HepG2 (cell line): ENCODE measurements around the gene AHNAK. TPM values are rescaled to one million over a fixed set of nuclear protein-coding genes. Genes with fewer than 3 reads are reported as not detected.
A peak's percentile ranks its signal among the peaks of the same experiment; 100 is the strongest.

Source experiments
- ADNP ChIP-seq: sonication (generic); formaldehyde crosslinking; IDR thresholded peaks from 2 replicates; pipeline ENCODE4 v1.4.0; 2020; ENCODE audit warnings: missing genetic modification reagents
- AGO2 ChIP-seq: fragments of 200-400 bp; formaldehyde crosslinking; optimal IDR thresholded peaks from 2 replicates; pipeline ENCODE3; 2017; ENCODE audit warnings: mild to moderate bottlenecking, low read depth, low read length, moderate library complexity
- AHR ChIP-seq: IDR thresholded peaks from 2 replicates; pipeline ENCODE4 v1.6.1; 2018; ENCODE audit warnings: missing genetic modification reagents, missing compliant biosample characterization
- ERF ChIP-seq: IDR thresholded peaks from 2 replicates; pipeline ENCODE4 v1.6.1; 2018; ENCODE audit warnings: missing biosample characterization, missing genetic modification reagents
- GLI4 ChIP-seq: sonication (generic); formaldehyde crosslinking; IDR thresholded peaks from 2 replicates; pipeline ENCODE4 v1.5.1; 2020; ENCODE audit warnings: missing genetic modification reagents, mild to moderate bottlenecking, moderate library complexity, borderline replicate concordance
- HES4 ChIP-seq: sonication (generic); formaldehyde crosslinking; IDR thresholded peaks from 2 replicates; pipeline ENCODE4 v1.9.0; 2021; ENCODE audit warnings: mild to moderate bottlenecking, missing genetic modification reagents, borderline replicate concordance
- HNRNPL ChIP-seq: fragments of 200-400 bp; formaldehyde crosslinking; IDR thresholded peaks from 2 replicates; pipeline ENCODE4 v1.6.1; 2017; ENCODE audit warnings: mild to moderate bottlenecking, low read depth, low read length
- IRF9 ChIP-seq: sonication (generic); formaldehyde crosslinking; IDR thresholded peaks from 2 replicates; pipeline ENCODE4 v1.8.0; 2022; ENCODE audit warnings: missing genetic modification reagents, mild to moderate bottlenecking, borderline replicate concordance
- MED1 ChIP-seq: sonication (generic); formaldehyde crosslinking; IDR thresholded peaks from 2 replicates; pipeline ENCODE4 v1.4.0; 2020; ENCODE audit warnings: missing genetic modification reagents
- MNT ChIP-seq: fragments of 450-650 bp; IDR thresholded peaks from 2 replicates; pipeline ENCODE4 v1.6.1; 2016
- NR1H2 ChIP-seq: sonication (generic); formaldehyde crosslinking; IDR thresholded peaks from 2 replicates; pipeline ENCODE4 v1.8.1; 2022; ENCODE audit warnings: low read depth, missing genetic modification reagents, borderline replicate concordance
- PHF20 ChIP-seq: sonication (generic); formaldehyde crosslinking; IDR thresholded peaks from 2 replicates; pipeline ENCODE4 v1.5.0; 2020; ENCODE audit warnings: mild to moderate bottlenecking, missing genetic modification reagents
- PHF21A ChIP-seq: sonication (generic); formaldehyde crosslinking; IDR thresholded peaks from 2 replicates; pipeline ENCODE4 v1.5.0; 2020; ENCODE audit warnings: mild to moderate bottlenecking, missing genetic modification reagents
- POLR2A ChIP-seq, 2 experiments: IDR thresholded peaks; 2 replicates each; pipeline ENCODE4 v1.6.1; 2011; ENCODE audit warnings: low read depth in 2 of 2, low read length in 2 of 2, mild to moderate bottlenecking in 1 of 2, moderate library complexity in 1 of 2; ENCODE audit not compliant: insufficient read depth in 1 of 2
- SAP130 ChIP-seq: IDR thresholded peaks from 2 replicates; pipeline ENCODE4 v1.6.1; 2016; ENCODE audit warnings: low read depth
- ZMAT5 ChIP-seq: sonication (generic); formaldehyde crosslinking; IDR thresholded peaks from 2 replicates; pipeline ENCODE4 v1.5.0; 2020; ENCODE audit warnings: mild to moderate bottlenecking, low read depth, missing genetic modification reagents, borderline replicate concordance
- ZNF121 ChIP-seq: sonication (generic); formaldehyde crosslinking; IDR thresholded peaks from 2 replicates; pipeline ENCODE4 v1.5.0; 2020; ENCODE audit warnings: mild to moderate bottlenecking, missing genetic modification reagents
- ZNF280B ChIP-seq: sonication (generic); formaldehyde crosslinking; IDR thresholded peaks from 2 replicates; pipeline ENCODE4 v1.5.0; 2020; ENCODE audit warnings: missing genetic modification reagents, mild to moderate bottlenecking, borderline replicate concordance
- ZNF451 ChIP-seq: sonication (generic); formaldehyde crosslinking; IDR thresholded peaks from 2 replicates; pipeline ENCODE4 v1.5.0; 2020; ENCODE audit warnings: mild to moderate bottlenecking, missing genetic modification reagents
- ZNF710 ChIP-seq: sonication (generic); formaldehyde crosslinking; IDR thresholded peaks from 2 replicates; pipeline ENCODE4 v1.5.0; 2020; ENCODE audit warnings: mild to moderate bottlenecking, missing genetic modification reagents, borderline replicate concordance
- ZNF740 ChIP-seq: sonication (generic); formaldehyde crosslinking; IDR thresholded peaks from 2 replicates; pipeline ENCODE4 v1.4.0; 2020; ENCODE audit warnings: missing genetic modification reagents
- ZNF772 ChIP-seq: sonication (generic); formaldehyde crosslinking; IDR thresholded peaks from 2 replicates; pipeline ENCODE4 v1.5.0; 2020; ENCODE audit warnings: mild to moderate bottlenecking, missing genetic modification reagents
- polyA plus RNA-seq, 8 experiments: library from polyadenylated mRNA; depleted of rRNA in 3 of 8; stranded (reverse) in 7 of 8; unstranded in 1 of 8; fragments of >200 nt; fragmentation: Illumina TruSeq in 4 of 8; extraction: Trizol in 4 of 8; gene quantifications; 2 replicates each; pipeline versions ENCODE4 v1.2.1 to v1.2.3, GENCODE V29; 2011 to 2016; ENCODE audit warnings: low read depth in 4 of 8, missing spikeins in 1 of 8, mixed read lengths in 1 of 8; ENCODE audit not compliant: insufficient read depth in 1 of 8
- total RNA-seq, 5 experiments: library from RNA; depleted of rRNA; stranded (reverse); fragments of >200 nt; fragmentation: Illumina TruSeq; extraction: Trizol; gene quantifications; 2 replicates each; pipeline ENCODE4 v1.2.3, GENCODE V29; 2016; ENCODE audit warnings: low read depth in 1 of 5

AHNAK gene
- total and polyA plus RNA-seq, 2 of the 13 experiments (the other 11 are each of a cell fraction or from before 2014, with no cell fraction given) = 23.4 to 25.0 TPM

- TF ChIP-seq ZNF280B = 0 out of 2 replicates have a peak, but pooled peaks have one; percentile 18
- TF ChIP-seq MNT = no peak
- TF ChIP-seq IRF9 = 0 out of 2 replicates have a peak, but pooled peaks have one; percentile 40
- no peak for TF ChIP-seq ZMAT5
- TF ChIP-seq PHF20 (CRISPR knock-in tag) = 0 out of 2 replicates have a peak, but pooled peaks have one; percentile 34
- peak; percentile 35; the same call in 1 of the 2 replicates for TF ChIP-seq ZNF740 (CRISPR knock-in tag)
- TF ChIP-seq HNRNPL = no peak
- 0 out of 2 replicates have a peak, but pooled peaks have one; percentile 8 for TF ChIP-seq ZNF772
- TF ChIP-seq MED1 = peak; percentile 23; the same call in 1 of the 2 replicates
- peak in 1 of 2 experiments; percentile 56; a peak in 2 of 4 replicates for TF ChIP-seq POLR2A (IDR thresholded peaks at IDR 0.05; ENCODE audit: insufficient read depth in 1 of 2, low read depth in 2 of 2, low read length in 2 of 2)
- TF ChIP-seq ZNF710 (CRISPR knock-in tag) = peak; percentile 27; the same call in 1 of the 2 replicates
- TF ChIP-seq ZNF451 (CRISPR knock-in tag) = peak; percentile 81
- 0 out of 2 replicates have a peak, but pooled peaks have one; percentile 42 for TF ChIP-seq GLI4 (CRISPR knock-in tag)
- 0 out of 2 replicates have a peak, but pooled peaks have one; percentile 78 for TF ChIP-seq AHR (CRISPR knock-in tag)
- no peak for TF ChIP-seq ADNP
- 0 out of 2 replicates have a peak, but pooled peaks have one; percentile 20 for TF ChIP-seq ZNF121 (CRISPR knock-in tag)
- TF ChIP-seq SAP130 (CRISPR knock-in tag) = peak; percentile 75
- TF ChIP-seq AGO2 = peak; percentile 70
- no peak for TF ChIP-seq PHF21A (CRISPR knock-in tag)
- TF ChIP-seq HES4 (CRISPR knock-in tag) = no peak
- peak; percentile 48; the same call in 1 of the 2 replicates for TF ChIP-seq NR1H2 (CRISPR knock-in tag)
- peak; percentile 50; the same call in 1 of the 2 replicates for TF ChIP-seq ERF (CRISPR knock-in tag)
These were observed at the start of gene AHNAK (continued) for GRCh38 chr11:62546244-62546928.
